ENCODE measurements around the gene FLCN. TPM values are rescaled to one million over a fixed set of nuclear protein-coding genes. Genes with fewer than 3 reads are reported as not detected.

The FLCN gene
- total RNA-seq, 1 experiment from 2014 or later = 71.6 TPM

- intact Hi-C loops (cut with micrococcal nuclease; ENCODE audit: unreplicated experiment) = no loop called here
- H3K36me3 ChIP-seq (ENCODE audit: control insufficient read depth, insufficient read depth, low read length) = 0 out of 2 replicates have a peak, but pooled peaks cover 2% of the 10 kb centered on the region
- ATAC-seq (no peak), DNase-seq (ENCODE audit: low read depth, low spot score) (no peak)
- H3K27me3 ChIP-seq (ENCODE audit: control insufficient read depth, insufficient read depth, low read length) = no peaks in the 10 kb centered on the region
- TF ChIP-seq CTCF (IDR thresholded peaks at IDR 0.05) (no peak), SIN3A (IDR thresholded peaks at IDR 0.05; ENCODE audit: borderline replicate concordance, insufficient read depth, low read depth, low read length) (no peak), REST (IDR thresholded peaks at IDR 0.05; ENCODE audit: insufficient read depth in 1 of 2, low read depth in 2 of 2, low read length in 1 of 2) (no peak), TCF7L2 (IDR thresholded peaks at IDR 0.05; ENCODE audit: low read depth, low read length) (no peak), POLR2AphosphoS5 (IDR thresholded peaks at IDR 0.05; ENCODE audit: low read depth, low read length) (no peak)
- ChIA-PET CTCF (no interaction called here), POLR2A (no interaction called here)
- BruUV-seq (replicated peaks) = no TSS peak
- no peak overlapping the region for H3K27ac ChIP-seq (ENCODE audit: low read length)
- H3K9me3 ChIP-seq (ENCODE audit: control insufficient read depth, insufficient read depth, low read depth, low read length) = no peaks in the 10 kb centered on the region
- in situ Hi-C loops (cut with HindIII; ENCODE audit: low pct_unique_long_range_greater_than_20kb, low sequenced_read_pairs) = no loop called here
- no peak overlapping the region for H3K4me3 ChIP-seq (ENCODE audit: low read depth in 2 of 2, low read length in 2 of 2)
- no peaks in the 10 kb centered on the region for H3K4me1 ChIP-seq (ENCODE audit: control insufficient read depth, insufficient read depth, low read length)
Measured at GRCh38 chr17:17168401-17168800, 68.6 kb downstream of the FLCN start.

- Histone ChIP-seq H3K36me3 (ENCODE audit: control insufficient read depth, insufficient read depth, low read length) (0 out of 2 replicates have a peak, but pooled peaks cover 2% of the 10 kb centered on the region), H3K27me3 (ENCODE audit: control insufficient read depth, insufficient read depth, low read length) (no peaks in the 10 kb centered on the region), H3K9me3 (ENCODE audit: control insufficient read depth, insufficient read depth, low read depth, low read length) (no peaks in the 10 kb centered on the region), H3K4me3 (ENCODE audit: low read depth in 2 of 2, low read length in 2 of 2) (no peak overlapping the region), H3K27ac (ENCODE audit: low read length) (no peak overlapping the region), H3K4me1 (ENCODE audit: control insufficient read depth, insufficient read depth, low read length) (no peaks in the 10 kb centered on the region)
- ChIA-PET POLR2A (no interaction called here), CTCF (no interaction called here)
- intact Hi-C loops (cut with micrococcal nuclease; ENCODE audit: unreplicated experiment) (no loop called here), in situ Hi-C loops (cut with HindIII; ENCODE audit: low pct_unique_long_range_greater_than_20kb, low sequenced_read_pairs) (no loop called here)
- no peak for ATAC-seq
- BruUV-seq (replicated peaks) = no TSS peak
- no peak for TF ChIP-seq POLR2AphosphoS5 (IDR thresholded peaks at IDR 0.05; ENCODE audit: low read depth, low read length)
- no peak for TF ChIP-seq CTCF (IDR thresholded peaks at IDR 0.05)
- TF ChIP-seq TCF7L2 (IDR thresholded peaks at IDR 0.05; ENCODE audit: low read depth, low read length) = no peak
- no peak for TF ChIP-seq REST (IDR thresholded peaks at IDR 0.05; ENCODE audit: insufficient read depth in 1 of 2, low read depth in 2 of 2, low read length in 1 of 2)
- TF ChIP-seq SIN3A (IDR thresholded peaks at IDR 0.05; ENCODE audit: borderline replicate concordance, insufficient read depth, low read depth, low read length) = no peak
- no peak for DNase-seq (ENCODE audit: low read depth, low spot score)
Measured at GRCh38 chr17:17167986-17168385, 69.0 kb downstream of the FLCN start.

Data from Panc1 (cell line).